HG03378 (cell line): ENCODE measurements around the gene CCL21.

Experiments used
- ATAC-seq: cut with Tn5 transposase; IDR thresholded peaks from one replicate; pipeline ENCODE4 v1.9.1; 2021; ENCODE audit warnings: mild to moderate bottlenecking, moderate library complexity; ENCODE audit not compliant: unreplicated experiment

CCL21 gene

DNA sequence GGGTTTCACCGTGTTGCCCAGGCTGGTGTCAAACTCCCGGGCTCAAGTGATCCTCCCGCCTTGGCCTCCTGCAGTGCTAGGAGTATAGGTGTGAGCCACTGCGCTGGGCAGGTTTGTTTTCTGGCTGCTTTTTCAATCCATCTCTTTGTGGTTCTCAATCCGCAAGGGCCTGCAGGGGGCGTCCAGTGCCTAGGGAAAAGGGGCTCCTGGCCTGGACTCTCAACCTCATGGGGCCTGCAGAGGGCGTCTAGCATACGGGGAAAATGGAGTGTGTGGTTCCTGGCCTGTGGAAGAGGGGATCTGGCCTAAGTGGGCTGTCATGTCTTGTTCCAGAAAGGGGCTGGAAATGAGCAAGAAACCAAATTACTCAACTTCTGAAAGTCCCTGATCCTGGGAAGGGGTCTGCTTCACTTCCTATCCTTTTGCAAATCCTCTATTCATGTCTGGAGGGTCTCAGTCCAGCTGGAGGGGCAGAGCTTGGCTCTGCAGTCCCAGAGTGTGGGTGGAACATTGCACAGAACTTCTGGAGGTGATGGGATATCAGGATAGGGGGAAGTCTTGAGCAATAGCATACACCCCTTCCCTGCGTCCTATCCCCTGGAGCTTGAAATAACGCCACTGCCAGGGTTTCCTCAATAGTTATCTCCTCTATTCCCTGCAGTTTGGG lies 34.8 kb downstream of the CCL21 start:
- ATAC-seq = no peak

DNA sequence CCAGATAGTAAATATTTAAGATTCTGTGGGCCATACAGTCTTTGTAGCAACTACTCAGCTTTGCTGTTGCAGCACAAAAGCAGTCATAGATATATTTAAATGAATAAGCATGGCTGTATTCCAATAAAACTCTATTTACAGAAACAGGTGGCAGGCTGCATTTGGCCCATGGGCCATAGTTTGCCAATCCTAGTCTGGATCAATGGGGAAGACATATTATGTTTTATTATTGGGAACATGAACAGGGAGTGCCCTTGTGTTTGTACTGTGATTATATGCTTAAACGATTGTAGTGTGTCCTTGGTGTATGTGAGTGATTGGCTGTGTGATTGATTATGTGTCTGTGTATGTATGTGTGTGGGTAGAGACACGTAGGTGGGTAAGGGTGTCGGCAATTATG lies 35.5 kb downstream of the CCL21 start:
- ATAC-seq = no peak

DNA sequence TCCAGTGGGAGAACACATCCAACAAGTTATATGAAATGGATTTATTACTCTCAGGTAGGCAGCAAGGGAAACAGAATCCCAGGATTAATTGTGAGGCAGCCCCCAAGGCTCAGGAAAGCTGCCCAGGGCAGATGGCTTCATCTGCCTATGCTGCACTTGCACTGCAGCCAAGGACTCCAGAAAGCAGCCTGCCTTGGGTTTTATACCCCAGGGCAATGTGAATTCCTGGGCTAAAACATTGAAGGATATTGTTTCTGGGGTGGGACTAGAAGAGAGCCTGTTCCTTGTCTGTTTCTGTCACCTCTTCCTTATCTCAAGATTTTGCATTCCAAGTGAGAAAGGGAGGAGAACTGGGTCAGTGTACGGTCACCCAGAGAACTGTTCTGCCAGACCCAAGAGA lies 38.6 kb downstream of the CCL21 start:
- no peak for ATAC-seq

DNA sequence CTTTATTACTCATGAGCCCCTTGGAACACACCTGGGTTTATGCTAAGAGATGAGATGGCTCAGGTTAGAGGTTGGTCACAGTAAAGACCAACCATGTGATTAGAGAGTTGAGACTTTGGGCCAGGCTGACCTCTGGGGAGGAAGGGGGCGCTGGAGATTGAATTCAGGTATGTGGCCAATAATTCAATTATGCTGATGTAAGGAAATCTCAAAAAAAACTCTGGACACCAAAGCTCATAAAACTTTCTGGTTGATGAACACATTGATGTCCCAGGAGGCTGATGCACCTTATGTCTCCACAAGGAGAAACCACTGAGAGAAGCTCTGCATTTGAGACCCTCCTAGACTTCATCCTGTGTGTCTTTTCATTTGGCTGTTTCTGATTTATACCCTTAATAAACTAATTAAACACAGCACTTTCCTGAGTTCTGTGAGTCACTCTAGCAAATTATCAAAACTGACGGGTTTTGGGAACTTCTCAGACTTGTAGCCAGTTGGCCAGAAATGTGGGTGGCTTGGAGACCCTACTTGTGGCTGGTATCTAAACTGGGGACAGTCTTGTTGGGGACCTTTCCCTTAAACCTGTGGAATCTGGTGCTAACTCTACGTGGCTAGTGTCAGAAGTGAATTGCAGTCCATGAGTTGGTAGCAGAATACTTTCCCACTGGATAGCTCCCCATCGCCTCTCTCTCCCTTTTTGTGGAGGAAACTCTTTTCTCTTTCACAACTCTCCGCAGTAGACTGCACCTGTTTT lies 40.0 kb downstream of the CCL21 start:
- no peak for ATAC-seq

DNA sequence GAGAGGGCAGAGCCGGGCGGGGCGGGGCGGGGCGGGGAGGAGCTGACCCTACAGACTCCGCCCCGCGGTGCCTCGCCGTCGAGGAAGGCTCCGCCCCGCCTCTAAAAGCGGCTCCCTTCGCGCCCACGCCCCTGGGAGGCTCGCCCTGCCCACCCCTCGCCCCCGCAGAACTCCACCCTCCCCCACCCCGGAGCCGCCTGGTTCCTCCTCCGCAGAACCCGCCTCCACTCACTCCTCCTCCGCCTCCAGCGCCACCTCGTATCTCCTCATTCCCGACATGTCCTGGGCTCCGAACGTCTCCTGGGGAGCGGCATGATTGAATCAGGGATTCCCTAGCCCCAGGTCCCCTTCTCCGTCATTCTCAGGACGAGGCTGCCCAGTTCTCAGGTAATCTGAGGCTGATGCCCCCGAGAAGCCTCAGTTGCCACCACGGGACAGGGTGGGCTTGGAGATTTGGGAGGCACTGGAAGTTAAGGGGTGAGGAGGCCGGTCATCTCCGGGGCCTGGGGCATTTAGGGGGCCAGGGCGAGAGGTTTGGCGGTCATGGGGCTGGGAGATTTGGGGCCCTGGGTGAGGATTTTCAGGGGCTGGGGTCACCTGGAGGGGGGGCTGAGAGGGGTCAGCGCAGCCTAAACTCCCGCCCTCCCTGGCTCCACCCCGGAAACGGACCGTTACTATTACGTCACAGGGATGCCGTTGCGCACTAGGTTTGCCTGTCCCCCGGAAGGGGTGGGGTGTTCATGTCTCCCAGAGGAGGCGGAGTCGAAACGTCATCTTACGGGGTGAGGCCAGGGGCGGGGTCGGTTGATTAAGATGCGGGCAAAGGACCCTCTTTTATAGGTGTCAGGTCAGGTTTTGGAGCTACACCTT lies 44.3 kb downstream of the CCL21 start:
- peak; percentile 69 for ATAC-seq

DNA sequence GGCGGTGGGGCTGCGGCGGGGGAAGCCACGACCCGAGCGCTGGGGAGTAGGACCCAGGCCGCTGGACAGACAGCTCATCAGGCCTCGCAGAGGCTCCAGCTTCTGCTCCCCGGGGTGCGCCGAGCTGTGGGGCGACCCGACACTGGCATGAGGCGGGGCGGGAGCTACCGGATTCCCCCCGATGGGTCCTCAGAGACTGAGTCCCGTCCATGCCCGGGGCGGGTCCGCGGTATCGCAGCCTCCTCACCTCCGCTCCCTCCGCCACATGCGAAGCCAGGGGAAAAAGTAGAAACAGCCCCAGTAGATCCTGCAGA lies 44.9 kb downstream of the CCL21 start:
- no peak for ATAC-seq

DNA sequence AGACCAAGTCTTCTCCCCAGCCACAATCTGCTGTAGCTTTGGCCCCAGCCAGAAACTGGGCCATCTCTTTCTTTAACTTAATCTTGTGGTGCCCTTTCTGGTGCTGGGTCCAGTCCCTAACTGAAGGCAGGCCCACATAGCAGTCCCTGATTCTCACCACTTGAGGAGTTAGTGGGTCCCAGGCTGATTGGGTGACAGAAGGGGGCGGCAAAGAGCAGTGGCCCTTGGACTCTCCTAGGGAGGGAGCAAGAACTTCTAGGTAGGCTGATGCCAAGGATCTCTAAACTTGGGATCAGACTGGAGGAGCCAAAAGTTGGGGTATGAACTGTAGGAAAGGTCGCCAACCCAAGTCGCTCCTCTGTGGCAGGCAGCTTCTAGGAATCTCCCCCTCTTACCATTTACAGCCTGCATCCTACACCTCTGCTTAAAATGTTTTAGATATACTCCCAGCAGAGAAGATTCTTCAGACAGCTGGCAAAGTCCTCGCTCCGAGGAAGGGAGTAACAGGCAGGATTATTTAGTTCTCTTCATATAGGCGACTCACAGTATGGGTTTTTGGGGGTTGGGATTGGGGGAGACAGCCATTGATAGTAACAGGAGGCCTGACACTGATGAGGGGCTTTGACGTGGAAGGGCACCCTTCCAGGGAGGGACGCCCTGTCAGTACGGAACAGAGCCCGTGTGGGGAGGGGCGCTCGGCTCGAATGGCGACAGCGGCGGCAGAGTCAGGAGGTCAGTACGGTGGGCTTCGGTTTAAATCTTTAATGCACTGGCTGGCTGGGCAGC lies 45.5 kb downstream of the CCL21 start:
- no peak for ATAC-seq

DNA sequence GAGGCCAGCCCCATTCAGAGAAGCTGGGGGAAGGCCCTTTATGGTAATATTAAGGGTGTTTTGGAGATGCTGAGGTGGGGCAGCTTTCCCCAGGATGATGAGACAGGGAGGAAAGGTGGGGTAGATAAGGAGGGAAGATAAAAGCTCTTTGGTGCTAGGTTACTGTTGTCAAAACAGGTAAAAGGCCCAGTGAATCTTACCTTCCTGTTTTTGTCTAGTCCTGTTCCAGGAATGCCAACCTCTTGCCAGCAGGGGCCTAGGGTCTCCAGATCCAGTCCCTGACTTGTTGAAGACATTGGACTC lies 46.7 kb downstream of the CCL21 start:
- ATAC-seq = no peak

DNA sequence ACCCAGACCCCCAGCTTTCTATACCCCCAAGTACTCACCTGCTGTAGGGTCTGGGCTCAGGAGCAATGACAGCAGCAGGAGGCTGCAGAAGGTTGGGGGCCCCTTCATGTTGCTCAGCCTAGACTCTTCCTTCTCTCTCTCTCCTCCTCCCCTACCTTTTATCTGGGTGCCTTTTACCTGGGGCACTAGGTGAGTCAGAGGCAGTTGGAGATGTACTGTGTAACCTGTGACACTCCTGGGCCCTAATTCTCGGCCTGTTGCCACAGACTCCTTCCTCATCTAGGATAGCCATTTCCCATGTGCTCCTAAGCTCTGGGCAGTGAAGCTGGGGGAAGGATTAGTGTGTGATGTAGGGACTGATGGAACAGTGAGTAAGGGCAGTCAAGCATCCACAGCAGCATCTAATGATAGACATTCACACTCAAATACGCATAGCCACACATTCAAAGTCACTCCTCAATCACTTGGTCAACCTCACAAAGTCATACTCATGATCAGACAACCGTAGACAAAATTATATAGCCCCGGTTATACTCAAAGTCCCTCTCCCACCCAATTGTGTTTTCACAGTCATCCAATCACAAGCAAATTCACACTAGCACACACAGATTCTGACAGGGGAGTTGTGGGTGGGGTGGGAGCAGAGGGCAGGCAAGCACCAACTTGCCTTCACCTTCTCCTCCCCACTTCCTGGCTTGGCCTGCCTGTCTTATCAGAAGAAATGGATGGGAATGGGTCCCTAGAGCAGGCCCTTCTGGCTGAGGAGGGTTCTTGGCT lies 47.2 kb downstream of the CCL21 start, which contains the start of gene CCL27:
TSS of gene CCL27 (minus strand) at position 132 of the 777 bp plus-strand sequence. CDS start at position 108, 24 bp downstream.
- no peak for ATAC-seq

DNA sequence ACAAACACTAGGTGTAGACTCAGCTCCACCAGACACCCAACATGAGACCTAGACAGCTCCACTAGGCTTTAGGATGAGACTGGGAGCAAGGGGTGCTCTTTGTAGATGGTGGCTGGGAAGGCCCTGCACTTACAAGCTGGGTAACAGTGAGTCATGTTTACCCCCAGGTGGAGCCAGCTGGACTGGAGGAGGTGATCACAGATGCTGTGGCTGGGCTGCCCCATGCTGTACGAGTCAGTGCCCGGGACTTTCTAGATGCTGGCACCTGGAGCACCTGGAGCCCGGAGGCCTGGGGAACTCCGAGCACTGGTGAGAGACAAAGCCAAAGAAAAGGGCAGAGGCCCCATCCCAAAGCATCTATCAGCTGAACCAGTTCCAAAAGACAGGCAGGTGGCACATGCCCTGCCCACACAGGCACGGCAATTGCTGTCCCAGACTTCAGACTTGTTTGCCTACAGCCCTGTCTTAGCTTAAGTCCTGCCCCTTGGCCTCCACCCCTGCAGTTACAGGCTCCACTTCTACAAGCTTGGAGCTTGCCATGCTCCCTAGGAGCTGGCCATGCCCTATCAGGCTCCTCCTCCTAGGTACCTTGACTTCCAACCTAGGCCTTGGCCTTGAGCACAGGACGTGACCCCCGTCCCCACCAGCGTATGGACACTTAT lies 50.2 kb downstream of the CCL21 start:
- ATAC-seq = no peak
